T-helper 1 cell treated with Interleukin-12 subunit alpha and Interleukin-12 subunit beta and Interleukin-4 antibody, amounts not matched to agents 30 μg/mL and 1 μg/mL, for 36 hours (primary cell): Measurements from ENCODE around the gene PARP2.

ENCODE experiments used
- H3K27ac Mint-ChIP-seq: one replicate; pipeline ENCODE4 v1.8.0; 2021; ENCODE audit warnings: mild to moderate bottlenecking, mixed read lengths
- H3K27me3 Mint-ChIP-seq: one replicate; pipeline ENCODE4 v1.8.0; 2021; ENCODE audit warnings: low read depth, mixed read lengths
- H3K36me3 Mint-ChIP-seq: one replicate; pipeline ENCODE4 v1.8.0; 2021; ENCODE audit warnings: low read depth, mixed read lengths
- H3K4me1 Mint-ChIP-seq: one replicate; pipeline ENCODE4 v1.8.0; 2021; ENCODE audit warnings: low read depth, mixed read lengths
- H3K4me3 Mint-ChIP-seq: one replicate; pipeline ENCODE4 v1.8.0; 2021; ENCODE audit warnings: mild to moderate bottlenecking, moderate library complexity, mixed read lengths
- H3K9me3 Mint-ChIP-seq: one replicate; pipeline ENCODE4 v1.8.0; 2021; ENCODE audit warnings: mixed read lengths

The PARP2 gene

DNA sequence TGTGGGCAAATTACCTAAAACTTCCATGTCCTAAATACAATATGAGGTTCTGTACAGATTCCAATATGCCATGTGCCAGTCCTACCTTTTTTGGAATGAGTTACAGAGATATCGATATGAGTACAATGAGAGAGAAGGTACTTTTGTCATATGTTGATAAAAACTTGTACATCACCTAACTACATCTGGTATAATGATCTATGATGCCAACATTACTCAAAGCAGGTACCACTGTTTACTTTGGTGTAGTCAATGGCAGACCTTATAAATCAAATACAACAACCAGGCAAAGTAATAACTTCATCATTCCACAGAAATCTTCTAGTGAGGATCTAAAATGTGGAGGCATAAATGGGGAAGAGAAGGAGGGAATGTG is 57.1 kb downstream of the PARP2 start:
- Mint-ChIP-seq H3K36me3 (peaks cover 60% of the 10 kb centered on the region), H3K9me3 (no peaks in the 10 kb centered on the region), H3K27me3 (no peaks in the 10 kb centered on the region), H3K27ac (peak overlapping the region; percentile 67), H3K4me3 (peak overlapping the region; percentile 38), H3K4me1 (peaks cover 18% of the 10 kb centered on the region)

DNA sequence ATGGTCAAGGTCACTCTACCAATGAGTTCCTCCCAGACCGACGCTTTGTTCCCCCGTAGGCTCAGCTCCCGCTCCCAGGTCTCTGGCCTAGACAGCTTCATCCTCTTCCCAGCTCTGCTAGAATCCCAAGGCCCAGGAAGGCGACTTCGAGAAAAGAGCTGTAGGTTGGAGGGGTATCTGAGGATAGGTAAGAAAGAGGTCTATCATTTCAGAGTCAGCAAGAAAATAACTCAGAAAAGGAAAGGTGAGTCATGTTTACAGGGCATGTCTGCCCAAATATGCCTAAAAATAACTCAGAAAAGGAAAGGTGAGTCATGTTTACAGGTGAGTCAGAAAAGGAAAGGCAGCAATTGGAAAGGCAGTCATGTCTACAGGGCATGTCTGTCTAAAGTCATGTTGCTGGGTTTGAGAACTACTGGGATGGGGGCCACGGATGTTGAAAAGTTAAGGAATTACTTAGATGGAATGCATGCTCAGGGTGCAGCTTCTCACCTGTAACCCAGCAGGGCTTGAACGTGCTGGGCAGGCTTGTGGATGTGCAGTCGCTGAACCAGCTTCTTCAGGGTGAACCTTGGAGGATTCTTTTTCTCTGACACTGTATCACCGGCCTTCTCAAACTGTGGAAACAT is 57.6 kb downstream of the PARP2 start:
- Mint-ChIP-seq H3K36me3 (peaks cover 60% of the 10 kb centered on the region), H3K4me1 (peaks cover 20% of the 10 kb centered on the region), H3K27me3 (no peaks in the 10 kb centered on the region), H3K9me3 (no peaks in the 10 kb centered on the region), H3K27ac (peak overlapping the region; percentile 67), H3K4me3 (peak overlapping the region; percentile 38)

- peaks cover 29% of the 10 kb centered on the region for H3K4me1 Mint-ChIP-seq
- H3K27ac Mint-ChIP-seq: no peak overlapping the region
- H3K27me3 Mint-ChIP-seq: no peaks in the 10 kb centered on the region
These were observed 60.1 kb downstream of the PARP2 start for GRCh38 chr14:20403521-20403920.

More at GRCh38 chr14:20403521-20403920, 60.1 kb downstream of the PARP2 start:
- H3K36me3 Mint-ChIP-seq: peaks cover 63% of the 10 kb centered on the region
- H3K4me3 Mint-ChIP-seq: no peak overlapping the region
- no peaks in the 10 kb centered on the region for H3K9me3 Mint-ChIP-seq
